Loucy (cell line): ENCODE data around the gene CXCR6.

Experiments used
- EZH2phosphoT487 ChIP-seq: fragments of 200-600 bp; IDR thresholded peaks from 2 replicates; pipeline ENCODE4 v1.6.1; 2018; ENCODE audit warnings: antibody characterized with exemption, mild to moderate bottlenecking, moderate library complexity, borderline replicate concordance
- TF ChIP-seq, protein P1 (sequence below): fragments of 200-600 bp; sonication (generic); conservative IDR thresholded peaks from 2 replicates; pipeline ENCODE4 v1.5.1; 2014; ENCODE audit warnings: mild to moderate bottlenecking, antibody characterized with exemption, low read length

DNA sequence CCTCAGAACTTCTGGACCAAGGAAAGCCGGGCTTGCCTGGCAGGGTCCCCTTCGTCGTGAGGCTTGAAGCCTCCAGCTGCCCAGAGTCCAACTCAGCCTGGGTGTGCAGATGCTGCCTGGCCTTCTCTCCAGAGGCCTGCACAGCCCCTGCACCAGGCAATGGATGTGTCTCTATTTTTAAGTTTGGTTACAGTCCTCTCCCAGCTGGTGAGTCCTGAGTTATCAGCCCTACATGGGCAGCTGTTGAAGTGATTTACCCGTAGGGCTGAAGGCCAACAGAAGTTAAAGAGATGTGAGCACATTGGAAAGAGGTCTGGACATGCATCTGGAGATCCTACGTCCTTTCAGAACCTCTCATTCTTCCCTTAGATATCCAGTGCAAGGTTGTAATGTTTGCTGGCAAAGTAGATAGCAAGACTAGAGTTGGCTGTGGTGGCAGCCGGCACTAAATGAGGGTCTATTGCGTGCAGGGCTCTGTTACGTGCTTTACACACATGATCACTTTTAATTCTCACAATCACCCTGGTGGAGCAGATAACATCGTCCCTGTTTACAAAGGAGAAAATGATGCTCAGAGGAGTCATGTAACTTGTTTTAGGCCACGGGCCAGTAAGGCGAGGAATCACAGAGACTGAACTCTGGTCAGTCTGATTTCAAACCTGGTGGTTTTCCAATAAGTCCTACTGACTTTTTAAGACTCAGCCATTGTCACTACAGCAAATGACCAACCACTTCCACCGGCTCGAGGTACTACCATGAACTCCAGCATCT is 42.5 kb downstream of the CXCR6 start:
- TF ChIP-seq, protein P1, sequence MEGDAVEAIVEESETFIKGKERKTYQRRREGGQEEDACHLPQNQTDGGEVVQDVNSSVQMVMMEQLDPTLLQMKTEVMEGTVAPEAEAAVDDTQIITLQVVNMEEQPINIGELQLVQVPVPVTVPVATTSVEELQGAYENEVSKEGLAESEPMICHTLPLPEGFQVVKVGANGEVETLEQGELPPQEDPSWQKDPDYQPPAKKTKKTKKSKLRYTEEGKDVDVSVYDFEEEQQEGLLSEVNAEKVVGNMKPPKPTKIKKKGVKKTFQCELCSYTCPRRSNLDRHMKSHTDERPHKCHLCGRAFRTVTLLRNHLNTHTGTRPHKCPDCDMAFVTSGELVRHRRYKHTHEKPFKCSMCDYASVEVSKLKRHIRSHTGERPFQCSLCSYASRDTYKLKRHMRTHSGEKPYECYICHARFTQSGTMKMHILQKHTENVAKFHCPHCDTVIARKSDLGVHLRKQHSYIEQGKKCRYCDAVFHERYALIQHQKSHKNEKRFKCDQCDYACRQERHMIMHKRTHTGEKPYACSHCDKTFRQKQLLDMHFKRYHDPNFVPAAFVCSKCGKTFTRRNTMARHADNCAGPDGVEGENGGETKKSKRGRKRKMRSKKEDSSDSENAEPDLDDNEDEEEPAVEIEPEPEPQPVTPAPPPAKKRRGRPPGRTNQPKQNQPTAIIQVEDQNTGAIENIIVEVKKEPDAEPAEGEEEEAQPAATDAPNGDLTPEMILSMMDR: no peak
- TF ChIP-seq EZH2phosphoT487: no peak
